SK-N-SH (cell line): ENCODE data around the gene HIRA. TPM values are rescaled to one million over a fixed set of nuclear protein-coding genes. Genes with fewer than 3 reads are reported as not detected.

Source experiments
- CTCF ChIA-PET: fragments of 300-600, 350-600 bp; formaldehyde crosslinking; extraction: SDS; loops from one replicate; lab custom pipeline; 2021; lab: Yijun Ruan, JAX
- POLR2A ChIA-PET: fragments of 350-600 bp; sonication (Branson Sonifier 250); formaldehyde crosslinking; extraction: SDS; loops from one replicate; lab custom pipeline; 2020; ENCODE audit warnings: antibody characterized with exemption, inconsistent platforms; lab: Yijun Ruan, JAX
- DNase-seq: peaks from one replicate; pipeline ENCODE4 v3.0.0; 2012
- H2AFZ ChIP-seq: fragments of 200-600 bp; sonication (generic); 2 replicates; pipeline ENCODE4 v1.8.1; 2016; ENCODE audit warnings: antibody characterized with exemption, mild to moderate bottlenecking, low read depth
- H3F3A ChIP-seq: fragments of 200-600 bp; sonication (generic); replicated peaks from 2 replicates; pipeline ENCODE3; 2016; ENCODE audit warnings: antibody characterized with exemption, mild to moderate bottlenecking; ENCODE audit not compliant: insufficient read depth
- H3K27ac ChIP-seq, 2 experiments: fragments of 200-500 bp in 1 of 2; fragments of 200-600 bp in 1 of 2; sonication (Bioruptor generic) in 1 of 2; sonication (generic), shearing (Covaris generic) in 1 of 2; 2 replicates each; pipeline versions ENCODE4 v1.5.1 to v1.6.1; 2014 to 2016; ENCODE audit warnings: low read depth in 2 of 2, inconsistent platforms in 1 of 2, low read length in 1 of 2, mild to moderate bottlenecking in 1 of 2, mixed read lengths in 1 of 2
- H3K27me3 ChIP-seq: fragments of 200-600 bp; sonication (generic), shearing (Covaris generic); 2 replicates; pipeline ENCODE4 v1.6.1; 2016; ENCODE audit warnings: mixed run types; ENCODE audit not compliant: insufficient read depth
- H3K36me3 ChIP-seq, 2 experiments: fragments of 200-500 bp in 1 of 2; fragments of 200-600 bp in 1 of 2; sonication (Bioruptor generic) in 1 of 2; sonication (generic) in 1 of 2; replicated peaks in 1 of 2; 2 replicates each; pipeline versions ENCODE3 to v1.5.1; 2014 to 2016; ENCODE audit warnings: low read length in 1 of 2, mild to moderate bottlenecking in 1 of 2; ENCODE audit not compliant: insufficient read depth in 2 of 2, control insufficient read depth in 1 of 2
- H3K4me1 ChIP-seq, 2 experiments: fragments of 200-500 bp in 1 of 2; fragments of 200-600 bp in 1 of 2; sonication (Bioruptor generic) in 1 of 2; sonication (generic), shearing (Covaris generic) in 1 of 2; 2 replicates each; pipeline versions ENCODE4 v1.5.1 to v1.6.1; 2014 to 2016; ENCODE audit warnings: low read depth in 1 of 2, low read length in 1 of 2, mixed run types in 1 of 2; ENCODE audit not compliant: insufficient read depth in 2 of 2, control insufficient read depth in 1 of 2
- H3K4me2 ChIP-seq: fragments of 200-600 bp; sonication (generic), shearing (Covaris generic); 2 replicates; pipeline ENCODE4 v1.6.1; 2017; ENCODE audit warnings: mixed run types
- H3K4me3 ChIP-seq, 2 experiments: fragments of 200-500 bp in 1 of 2; fragments of 200-600 bp in 1 of 2; sonication (Bioruptor generic) in 1 of 2; sonication (generic), shearing (Covaris generic) in 1 of 2; 2 replicates each; pipeline versions ENCODE4 v1.5.1 to v1.8.1; 2014 to 2016; ENCODE audit warnings: low read depth in 2 of 2, inconsistent platforms in 1 of 2, low read length in 1 of 2, mild to moderate bottlenecking in 1 of 2, mixed read lengths in 1 of 2, moderate library complexity in 1 of 2
- H3K79me2 ChIP-seq: fragments of 200-600 bp; sonication (generic); 2 replicates; pipeline ENCODE4 v1.8.1; 2017; ENCODE audit warnings: mild to moderate bottlenecking; ENCODE audit not compliant: insufficient read depth
- H3K9ac ChIP-seq: fragments of 200-600 bp; sonication (generic); 2 replicates; pipeline ENCODE4 v1.6.1; 2017; ENCODE audit warnings: mixed run types
- H3K9me2 ChIP-seq: fragments of 200-600 bp; sonication (generic); 2 replicates; pipeline ENCODE4 v1.6.1; 2017; ENCODE audit warnings: mixed run types
- H3K9me3 ChIP-seq: fragments of 200-600 bp; sonication (generic); 2 replicates; pipeline ENCODE4 v1.6.1; 2017; ENCODE audit warnings: mixed run types, mild to moderate bottlenecking, moderate library complexity
- H4K20me1 ChIP-seq: fragments of 200-600 bp; sonication (generic); 2 replicates; pipeline ENCODE4 v1.6.1; 2017; ENCODE audit warnings: mild to moderate bottlenecking, mixed run types; ENCODE audit not compliant: insufficient read depth
- CHD2 ChIP-seq: fragments of 150-350 bp; IDR thresholded peaks from 2 replicates; pipeline ENCODE4 v1.6.1; 2018; ENCODE audit warnings: low read length; ENCODE audit not compliant: partially characterized antibody
- CTCF ChIP-seq: fragments of 200-600 bp; sonication (generic); IDR thresholded peaks from 2 replicates; pipeline ENCODE4 v1.6.1; 2017; ENCODE audit warnings: antibody characterized with exemption, mild to moderate bottlenecking, moderate library complexity
- GATA2 ChIP-seq: sonication (generic); formaldehyde crosslinking; IDR thresholded peaks from 2 replicates; pipeline ENCODE4 v1.5.0; 2020; ENCODE audit warnings: mild to moderate bottlenecking, missing genetic modification reagents
- MAX ChIP-seq: IDR thresholded peaks from 2 replicates; pipeline ENCODE4 v1.4.0; 2012; ENCODE audit warnings: low read depth
- MEF2A ChIP-seq: IDR thresholded peaks from 2 replicates; pipeline ENCODE4 v1.4.0; 2012; ENCODE audit warnings: low read depth, borderline replicate concordance
- MXI1 ChIP-seq: IDR thresholded peaks from 2 replicates; pipeline ENCODE4 v1.6.1; 2012; ENCODE audit warnings: mild to moderate bottlenecking, low read depth, low read length, improper control_type of control experiment
- NRF1 ChIP-seq: IDR thresholded peaks from 2 replicates; pipeline ENCODE4 v1.6.1; 2012; ENCODE audit warnings: low read depth, mild to moderate bottlenecking, low read length
- POLR2AphosphoS5 ChIP-seq: IDR thresholded peaks from 2 replicates; pipeline ENCODE4 v1.6.1; 2012; ENCODE audit warnings: low read depth, low read length
- REST ChIP-seq: IDR thresholded peaks from 2 replicates; pipeline ENCODE4 v1.6.1; 2012; ENCODE audit warnings: mild to moderate bottlenecking, low read depth, low read length, moderate library complexity
- RFX5 ChIP-seq: IDR thresholded peaks from 2 replicates; pipeline ENCODE4 v1.6.1; 2012; ENCODE audit warnings: mild to moderate bottlenecking, improper control_type of control experiment, low read length
- USF1 ChIP-seq: IDR thresholded peaks from 2 replicates; pipeline ENCODE4 v1.4.0; 2012; ENCODE audit warnings: low read depth, borderline replicate concordance
- YY1 ChIP-seq: IDR thresholded peaks from 2 replicates; pipeline ENCODE4 v1.4.0; 2012; ENCODE audit warnings: low read depth, mild to moderate bottlenecking
- ZBTB33 ChIP-seq: IDR thresholded peaks from 2 replicates; pipeline ENCODE4 v1.4.0; 2012; ENCODE audit warnings: low read depth, borderline replicate concordance
- WGBS: methylation state at CpG from one replicate; pipeline ENCODE4 v1.1.6; 2017; ENCODE audit warnings: low lambda C conversion rate; 5-methylcytosine and 5-hydroxymethylcytosine counted together
- polyA plus RNA-seq, 3 experiments: library from polyadenylated mRNA; depleted of rRNA; stranded (reverse); fragments of >200 nt; gene quantifications; 2 replicates each; pipeline ENCODE4 v1.2.3, GENCODE V29; 2012

HIRA gene
- polyA plus RNA-seq, 1 of the 3 experiments (the other 2 are of a cell fraction), result 21.0 TPM

GRCh38 chr22:19422440-19423301 lies 8.9 kb downstream of the HIRA start (continued):
- TF ChIP-seq ZBTB33 (no peak), CTCF (no peak)

GRCh38 chr22:19420321-19420720 lies 11.2 kb downstream of the HIRA start:
- Histone ChIP-seq H3K9me2 (no peaks in the 10 kb centered on the region), H3K4me3 (no peak overlapping the region)
- WGBS, result 96% methylated on average over 6 of the region's 6 CpGs

GRCh38 chr22:19419464-19420178 lies 11.9 kb downstream of the HIRA start:
- Histone ChIP-seq H3K9me3 (no peaks in the 10 kb centered on the region), H3F3A (no peaks in the 10 kb centered on the region), H3K27ac (no peak overlapping the region), H3K9ac (no peak overlapping the region), H3K4me3 (no peak overlapping the region), H3K36me3 (no peaks in the 10 kb centered on the region), H3K79me2 (peaks cover 97% of the 10 kb centered on the region), H4K20me1 (peaks cover 29% of the 10 kb centered on the region), H3K9me2 (no peaks in the 10 kb centered on the region), H3K27me3 (no peaks in the 10 kb centered on the region), H3K4me2 (no peak overlapping the region), H3K4me1 (peaks cover 0 to 16% of the 10 kb centered on the region in 2 experiments; a peak in 1 of 4 replicates), H2AFZ (no peak overlapping the region)
- ChIA-PET POLR2A (no interaction called here), CTCF (no interaction called here)
- WGBS, result 78% methylated on average over 5 of the region's 5 CpGs
- DNase-seq, result no peak
- TF ChIP-seq YY1 (no peak), CHD2 (no peak), POLR2AphosphoS5 (no peak), REST (no peak), GATA2 (CRISPR knock-in tag) (no peak), MXI1 (no peak), MAX (no peak), RFX5 (no peak)

More at GRCh38 chr22:19420321-19420720, 11.2 kb downstream of the HIRA start:
- Histone ChIP-seq H3K4me1 (peaks cover 0 to 16% of the 10 kb centered on the region in 2 experiments; a peak in 1 of 4 replicates), H3K27ac (no peak overlapping the region), H3K9me3 (no peaks in the 10 kb centered on the region), H3F3A (no peaks in the 10 kb centered on the region), H3K79me2 (peaks cover 97% of the 10 kb centered on the region), H4K20me1 (peaks cover 36% of the 10 kb centered on the region), H3K27me3 (no peaks in the 10 kb centered on the region), H3K4me2 (no peak overlapping the region), H3K36me3 (no peaks in the 10 kb centered on the region), H2AFZ (no peak overlapping the region), H3K9ac (no peak overlapping the region)
- POLR2A ChIA-PET, result no interaction called here
- DNase-seq, result no peak
- CTCF ChIA-PET, result interaction anchor here (1.1 kb wide), 1 partner anchor 11 kb away, joined by 6 read pairs; no protein-coding TSS in a partner anchor
- no peak for TF ChIP-seq NRF1
- no peak for TF ChIP-seq USF1
- no peak for TF ChIP-seq MEF2A
